ENCODE data around the gene PGAP2. TPM values are rescaled to one million over a fixed set of nuclear protein-coding genes. Genes with fewer than 3 reads are reported as not detected.

The PGAP2 gene
- total and polyA plus RNA-seq, 2 experiments from 2014 or later: 39.3 to 43.2 TPM

GRCh38 chr11:3823303-3823702, 14.9 kb downstream of the PGAP2 start:
- TF ChIP-seq EZH2phosphoT487 (IDR thresholded peaks at IDR 0.05; ENCODE audit: unreplicated experiment): no peak
- TF ChIP-seq CTCF (conservative IDR thresholded peaks at IDR 0.05; ENCODE audit: low read depth in 2 of 2): no peak
- TF ChIP-seq ETS1 (IDR thresholded peaks at IDR 0.05): no peak
- TF ChIP-seq JUNB (IDR thresholded peaks at IDR 0.05; ENCODE audit: unreplicated experiment): no peak
- no peak for TF ChIP-seq STAT1 (IDR thresholded peaks at IDR 0.05; ENCODE audit: unreplicated experiment)
- no peak for TF ChIP-seq REST (IDR thresholded peaks at IDR 0.05; ENCODE audit: unreplicated experiment)

GRCh38 chr11:3823762-3824506, 15.6 kb downstream of the PGAP2 start:
- Histone ChIP-seq H3K79me2 (replicated peaks; ENCODE audit: insufficient read depth) (no peaks in the 10 kb centered on the region), H2AFZ (no peak overlapping the region), H3K36me3 (ENCODE audit: insufficient read depth) (no peaks in the 10 kb centered on the region), H3K4me1 (ENCODE audit: insufficient read depth) (peaks cover 31% of the 10 kb centered on the region), H3K4me2 (no peak overlapping the region), H4K20me1 (replicated peaks; ENCODE audit: insufficient read depth) (peaks cover 12% of the 10 kb centered on the region), H3K27ac (ENCODE audit: low read depth) (0 out of 2 replicates have a peak overlapping the region, but pooled peaks have one; percentile 72), H3K9me2 (ENCODE audit: insufficient read depth) (no peaks in the 10 kb centered on the region), H3K4me3 (no peak overlapping the region), H3K27me3 (ENCODE audit: insufficient read depth) (no peaks in the 10 kb centered on the region), H3F3A (replicated peaks; ENCODE audit: low read depth) (0 out of 2 replicates have a peak, but pooled peaks cover 1% of the 10 kb centered on the region)
- H3K9me3 Mint-ChIP-seq: no peaks in the 10 kb centered on the region
- DNase-seq (ENCODE audit: low spot score): no peak
- no peak for ATAC-seq
- H3K27me3 Mint-ChIP-seq (ENCODE audit: insufficient read depth, low read depth, poor library complexity): peaks cover 21% of the 10 kb centered on the region
- H3K27ac Mint-ChIP-seq: peak overlapping the region; percentile 10; the same call in 1 of the 2 replicates
- no peak overlapping the region for H3K4me3 Mint-ChIP-seq
- H3K4me1 Mint-ChIP-seq: peaks cover 39% of the 10 kb centered on the region
- H3K36me3 Mint-ChIP-seq (ENCODE audit: low read depth): peaks cover 39% of the 10 kb centered on the region
- TF ChIP-seq ZNF114 (CRISPR knock-in tag; IDR thresholded peaks at IDR 0.05): no peak
- no peak for TF ChIP-seq ETS1 (IDR thresholded peaks at IDR 0.05)
- TF ChIP-seq EZH2 (IDR thresholded peaks at IDR 0.05; ENCODE audit: low read depth, unreplicated experiment): no peak
- no peak for TF ChIP-seq POLR2AphosphoS5 (IDR thresholded peaks at IDR 0.05; ENCODE audit: low read depth)

More at GRCh38 chr11:3823303-3823702, 14.9 kb downstream of the PGAP2 start:
- no peaks in the 10 kb centered on the region for H3K27me3 ChIP-seq (ENCODE audit: insufficient read depth)
- no peak overlapping the region for H3K4me2 ChIP-seq
- H4K20me1 ChIP-seq (replicated peaks; ENCODE audit: insufficient read depth): peaks cover 12% of the 10 kb centered on the region
- H3K36me3 ChIP-seq (ENCODE audit: insufficient read depth): no peaks in the 10 kb centered on the region
- H3K4me1 Mint-ChIP-seq: peaks cover 38% of the 10 kb centered on the region
- H2AFZ ChIP-seq: no peak overlapping the region
- H3K27me3 Mint-ChIP-seq (ENCODE audit: insufficient read depth, low read depth, poor library complexity): peaks cover 21% of the 10 kb centered on the region
- no peak for ATAC-seq
- H3K36me3 Mint-ChIP-seq (ENCODE audit: low read depth): peaks cover 39% of the 10 kb centered on the region
- no peak overlapping the region for H3K27ac Mint-ChIP-seq
- H3F3A ChIP-seq (replicated peaks; ENCODE audit: low read depth): no peaks in the 10 kb centered on the region
- no peak overlapping the region for H3K27ac ChIP-seq (ENCODE audit: low read depth)
- no peaks in the 10 kb centered on the region for H3K9me3 Mint-ChIP-seq
- DNase-seq (ENCODE audit: low spot score): no peak
- no peak overlapping the region for H3K4me3 ChIP-seq
- H3K4me3 Mint-ChIP-seq: no peak overlapping the region
- peaks cover 31% of the 10 kb centered on the region for H3K4me1 ChIP-seq (ENCODE audit: insufficient read depth)
- no peaks in the 10 kb centered on the region for H3K79me2 ChIP-seq (replicated peaks; ENCODE audit: insufficient read depth)
- H3K9me2 ChIP-seq (ENCODE audit: insufficient read depth): no peaks in the 10 kb centered on the region
